ENCODE results near the gene ABCC10.
"Not testable (repeated sequence)": the region's sequence is repeated elsewhere in the genome, so short reads cannot be mapped to it uniquely, and the experiment has no call there.

Gene ABCC10

DNA sequence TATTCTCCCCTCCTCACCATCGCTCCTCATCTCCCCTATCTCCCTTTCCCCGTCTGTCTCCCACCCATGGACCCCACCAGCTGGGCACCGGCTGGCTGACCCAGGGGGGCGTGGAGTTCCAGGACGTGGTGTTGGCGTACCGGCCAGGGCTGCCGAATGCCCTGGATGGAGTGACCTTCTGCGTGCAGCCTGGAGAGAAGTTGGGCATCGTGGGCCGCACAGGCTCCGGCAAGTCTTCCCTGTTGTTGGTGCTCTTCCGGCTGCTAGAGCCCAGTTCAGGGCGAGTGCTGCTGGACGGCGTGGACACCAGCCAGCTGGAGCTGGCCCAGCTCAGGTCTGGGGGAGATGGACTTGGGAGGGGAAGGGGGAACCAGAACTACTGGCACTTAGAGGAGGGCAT is 20.3 kb downstream of the ABCC10 start:
- DNase-seq (ENCODE audit: low read depth), result no peak

DNA sequence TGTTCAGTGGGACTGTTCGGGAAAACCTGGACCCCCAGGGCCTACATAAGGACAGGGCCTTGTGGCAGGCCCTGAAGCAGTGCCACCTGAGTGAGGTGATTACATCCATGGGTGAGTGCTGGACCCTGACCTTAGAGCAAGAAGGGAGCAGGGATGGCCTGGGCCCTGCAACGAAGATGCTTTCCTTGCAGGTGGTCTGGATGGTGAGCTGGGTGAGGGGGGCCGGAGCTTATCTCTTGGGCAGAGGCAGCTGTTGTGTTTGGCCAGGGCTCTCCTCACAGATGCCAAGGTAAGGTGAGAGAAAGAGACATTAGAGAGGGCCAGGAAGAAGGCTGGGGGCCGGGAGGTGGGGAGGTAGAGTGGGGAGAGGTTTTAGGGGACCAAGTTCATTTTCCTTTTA is 21.6 kb downstream of the ABCC10 start:
- no peak for DNase-seq (ENCODE audit: low read depth)

DNA sequence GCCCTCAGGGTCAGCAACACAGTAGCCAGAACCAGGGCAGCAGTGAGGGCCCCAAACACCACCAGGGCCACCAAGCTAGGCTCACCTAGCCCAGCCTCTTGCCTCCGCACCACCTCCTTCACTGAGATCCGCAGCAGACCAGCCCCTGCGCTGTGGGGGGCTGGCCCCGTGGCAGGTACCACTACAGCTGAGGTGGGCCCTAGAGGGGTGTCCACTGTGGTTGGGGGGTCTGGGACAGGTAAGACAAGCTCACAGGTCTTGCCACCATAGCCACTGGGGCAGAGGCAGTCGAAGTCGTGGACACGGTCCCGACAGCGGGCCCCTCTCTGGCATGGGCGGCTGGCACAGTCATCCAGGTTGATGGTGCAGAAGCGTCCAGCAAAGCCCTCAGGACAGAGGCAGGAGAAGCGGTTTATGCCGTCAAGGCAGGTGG is 23.4 kb downstream of the ABCC10 start:
- no peak for DNase-seq (ENCODE audit: low read depth)

DNA sequence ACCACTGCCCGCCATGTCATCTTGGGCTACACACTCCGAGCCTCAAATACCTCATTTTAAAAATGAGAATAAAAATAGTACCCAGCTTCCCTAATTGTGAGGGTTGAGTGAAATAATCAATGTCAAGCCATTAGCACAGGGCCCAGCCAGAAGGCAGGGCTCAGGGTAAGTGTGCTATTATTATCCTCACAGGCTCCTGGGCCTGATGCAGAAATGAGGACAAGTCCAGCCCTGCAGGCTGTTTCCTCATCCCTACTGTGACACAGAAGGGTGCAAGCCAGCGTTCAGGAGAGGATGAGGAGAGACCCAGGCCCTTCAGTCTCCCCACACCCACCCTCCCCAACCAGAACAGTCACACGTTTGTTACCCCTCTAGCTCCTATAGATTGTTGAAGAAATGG is 24.0 kb downstream of the ABCC10 start:
- DNase-seq (ENCODE audit: low read depth), result no peak

DNA sequence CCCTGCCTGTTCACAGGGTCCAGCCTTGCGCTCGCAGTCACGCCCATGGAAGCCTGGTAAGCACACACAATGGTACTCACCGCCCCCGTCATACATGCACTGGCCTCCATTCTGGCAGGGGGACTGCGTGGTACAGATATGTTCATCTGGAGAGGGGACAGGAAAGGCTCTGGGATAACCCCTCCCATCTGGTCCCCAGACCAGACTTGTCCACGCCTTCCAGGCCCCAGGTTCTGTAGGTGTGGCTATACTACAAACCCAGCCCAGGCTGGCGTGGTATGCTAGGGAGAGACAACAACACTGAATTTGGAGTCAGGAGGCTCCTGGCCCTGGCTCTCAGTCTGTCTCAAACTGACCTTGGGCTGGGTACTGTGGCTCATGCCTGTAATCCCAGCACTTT is 24.6 kb downstream of the ABCC10 start:
- no peak for DNase-seq (ENCODE audit: low read depth)

DNA sequence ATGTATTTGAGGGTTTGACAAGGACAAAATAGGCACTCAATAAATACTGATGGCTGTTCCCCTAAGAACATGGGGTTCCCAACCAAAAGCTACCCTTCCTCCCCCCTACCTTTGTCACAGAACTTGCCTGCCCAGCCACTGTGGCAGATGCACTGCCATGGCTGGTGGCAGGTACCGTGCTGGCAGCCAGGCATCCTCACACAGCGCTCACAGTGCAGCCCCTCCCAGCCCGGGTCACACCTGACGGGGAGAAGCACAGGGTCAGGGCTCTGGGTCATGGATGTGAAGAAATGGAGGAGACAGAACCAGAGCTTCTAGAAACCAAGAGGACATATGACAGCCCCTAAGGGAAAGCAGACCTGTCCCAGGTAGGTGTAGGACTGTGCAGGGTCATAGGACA is 25.6 kb downstream of the ABCC10 start:
- DNase-seq (ENCODE audit: low read depth), result no peak

DNA sequence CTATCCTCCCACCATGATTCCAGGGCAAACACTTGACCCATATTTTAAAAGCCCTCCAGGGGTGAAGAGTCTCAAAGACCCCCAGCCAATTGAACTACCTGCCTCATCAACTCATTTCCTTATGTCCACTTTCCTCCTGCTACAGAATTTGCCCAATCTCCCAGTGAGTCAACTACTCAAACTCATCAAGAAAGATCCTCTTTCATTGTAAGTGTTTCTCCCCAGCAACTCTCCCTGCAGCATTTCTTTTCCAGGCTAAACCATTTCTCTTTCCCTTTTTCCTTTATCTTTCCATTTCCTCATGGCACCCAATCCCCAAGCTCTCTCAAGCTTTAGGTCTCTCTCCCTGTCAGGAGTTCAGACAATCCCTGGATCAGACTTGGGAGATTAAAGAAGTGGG is 26.5 kb downstream of the ABCC10 start:
- DNase-seq (ENCODE audit: low read depth), result no peak

DNA sequence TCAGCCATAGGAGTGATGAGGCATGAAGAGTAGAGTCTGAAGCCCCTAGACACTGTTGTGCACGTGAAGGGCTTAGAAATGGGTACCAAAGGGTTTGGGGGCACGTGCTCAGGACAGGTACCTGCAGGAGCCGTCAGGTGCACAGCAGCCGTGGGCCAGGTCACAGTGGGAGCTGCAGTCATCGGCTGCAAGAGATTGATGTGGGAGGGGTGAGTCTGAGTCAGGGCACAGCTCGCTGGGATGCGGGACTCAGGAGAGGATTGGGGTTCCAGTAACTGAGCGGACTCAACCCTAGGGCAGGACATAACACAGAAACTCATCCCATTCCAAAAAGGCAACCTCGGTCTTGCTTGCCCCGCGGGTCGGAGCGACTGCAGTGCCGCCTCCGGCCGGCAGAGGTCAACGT is 27.0 kb downstream of the ABCC10 start:
- no peak for DNase-seq (ENCODE audit: low read depth)

DNA sequence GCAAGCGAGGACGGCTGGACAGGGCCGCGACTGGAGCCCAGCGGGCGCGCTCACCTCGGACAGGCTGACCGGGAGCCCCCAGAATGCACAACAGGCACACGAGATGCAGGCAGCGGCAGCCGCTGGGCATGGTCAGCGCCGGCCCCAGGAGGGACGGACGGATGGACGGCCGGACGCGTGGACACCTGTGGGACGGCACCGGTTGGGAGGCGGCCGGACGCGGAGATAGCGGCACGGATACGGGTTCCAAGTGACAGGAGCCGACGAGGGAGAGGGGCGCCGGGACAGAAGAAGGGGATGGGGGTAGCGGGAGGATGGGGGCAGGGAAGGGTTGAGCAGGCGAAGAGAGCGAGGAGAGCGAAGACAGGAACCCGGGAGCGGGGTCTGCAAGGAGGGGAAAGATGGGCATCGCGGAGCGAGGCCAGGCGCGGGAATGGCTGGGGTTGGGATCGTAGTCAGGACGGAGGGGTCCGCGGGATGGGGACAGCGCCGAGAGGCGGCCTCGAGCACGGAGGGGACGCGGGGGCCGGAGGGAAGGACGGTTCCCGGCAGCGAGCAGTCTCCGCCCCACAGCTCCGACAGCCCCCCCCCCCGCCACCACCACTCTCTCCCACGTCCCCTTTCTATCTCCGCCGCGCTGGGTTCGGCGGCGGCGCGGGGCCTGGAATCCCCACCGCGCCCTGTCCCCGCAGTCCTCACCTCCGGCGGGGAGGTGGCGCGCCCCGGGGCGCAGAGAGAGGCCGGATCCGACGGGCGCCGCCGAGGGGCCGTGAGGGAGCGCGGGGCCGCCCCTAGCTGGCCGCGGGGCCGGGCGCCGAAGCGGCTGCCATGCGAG is 27.6 kb downstream of the ABCC10 start:
- peak; percentile 53 for DNase-seq (ENCODE audit: low read depth)

DNA sequence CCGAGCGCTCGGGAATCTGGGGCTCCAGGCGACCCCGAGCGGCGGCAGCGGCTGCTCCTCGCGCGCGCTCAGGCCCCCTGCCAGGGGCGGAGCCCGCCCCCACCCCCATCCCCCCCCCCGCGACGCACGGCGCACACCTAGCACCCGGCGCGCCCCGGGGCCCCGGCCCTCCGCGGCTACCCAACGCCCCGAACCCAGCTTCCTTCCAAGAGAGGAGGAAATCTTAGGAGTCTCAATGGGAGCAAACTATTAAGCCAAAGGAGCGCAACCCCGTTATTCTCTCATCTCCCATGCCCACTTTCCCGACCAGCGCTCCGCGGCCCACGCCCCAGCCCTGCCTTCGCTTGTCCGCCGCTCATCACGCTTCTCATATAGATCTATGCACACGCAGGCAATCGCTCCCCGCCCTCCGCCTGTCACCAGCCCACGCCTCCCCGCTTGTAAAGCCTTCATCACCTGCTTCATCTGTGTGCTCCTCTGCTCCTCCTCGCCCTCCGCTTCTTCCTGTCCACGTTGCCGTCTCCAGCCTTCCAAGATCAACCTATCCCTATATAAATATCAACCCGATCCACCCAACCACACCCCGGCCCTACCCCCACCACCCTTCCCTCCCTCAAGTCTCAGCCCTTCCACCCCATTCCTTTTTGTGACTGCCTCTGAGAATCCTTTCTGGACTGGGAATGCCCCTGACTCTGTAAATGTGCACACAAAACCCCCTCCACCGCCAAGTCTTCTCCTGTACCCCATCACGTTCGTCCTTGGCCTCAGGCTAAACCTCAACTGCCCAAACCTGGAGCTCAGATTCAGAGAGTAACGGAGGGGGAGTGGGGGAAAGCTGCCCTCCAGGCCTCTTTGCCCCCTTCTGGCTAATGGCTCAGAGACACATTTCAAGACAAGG is 28.4 kb downstream of the ABCC10 start, which contains the start of gene DLK2:
Gene DLK2, minus strand, starts transcription at position 18 of the 898 bp plus-strand sequence. CDS start 723 bp downstream, outside the sequence.
- no peak for DNase-seq (ENCODE audit: low read depth)

DNA sequence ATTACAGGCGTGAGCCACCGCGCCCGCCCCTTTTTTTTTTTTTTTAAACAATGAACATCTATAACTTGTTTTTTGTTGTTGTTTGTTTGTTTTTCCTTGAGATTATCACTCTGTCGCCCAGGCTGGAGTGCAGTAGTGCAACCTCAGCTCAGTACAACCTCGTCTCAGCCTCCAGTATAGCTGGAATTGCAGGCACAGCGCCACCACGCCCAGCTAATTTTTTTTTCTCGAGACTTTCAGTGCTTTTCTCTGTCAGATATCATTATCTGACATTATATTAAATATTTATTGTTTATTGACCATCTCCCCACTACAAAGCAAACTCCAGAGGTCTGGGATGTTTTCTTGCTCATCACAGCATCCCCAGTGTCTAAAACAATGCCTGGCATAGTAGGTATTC is 30.3 kb downstream of the ABCC10 start:
- no peak for DNase-seq (ENCODE audit: low read depth)

DNA sequence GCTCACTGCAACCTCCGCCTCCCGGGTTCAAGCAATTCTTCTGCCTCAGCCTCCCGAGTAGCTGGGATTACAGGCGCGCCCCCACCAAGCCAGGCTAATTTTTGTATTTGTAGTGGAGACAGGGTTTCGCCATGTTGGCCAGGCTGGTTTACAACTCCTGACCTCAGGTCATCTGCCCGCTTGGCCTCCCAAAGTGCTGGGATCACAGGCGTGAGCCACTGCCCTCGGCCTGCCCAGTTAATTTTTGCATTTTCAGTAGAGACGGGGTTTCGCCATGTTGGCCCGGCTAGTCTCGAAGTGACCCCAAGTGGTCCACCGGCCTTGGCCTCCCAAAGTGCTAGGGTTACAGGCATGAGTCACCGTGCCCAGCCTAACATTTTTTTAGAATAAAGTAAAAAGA is 30.8 kb downstream of the ABCC10 start:
- not testable (repeated sequence) for DNase-seq (ENCODE audit: low read depth)

DNA sequence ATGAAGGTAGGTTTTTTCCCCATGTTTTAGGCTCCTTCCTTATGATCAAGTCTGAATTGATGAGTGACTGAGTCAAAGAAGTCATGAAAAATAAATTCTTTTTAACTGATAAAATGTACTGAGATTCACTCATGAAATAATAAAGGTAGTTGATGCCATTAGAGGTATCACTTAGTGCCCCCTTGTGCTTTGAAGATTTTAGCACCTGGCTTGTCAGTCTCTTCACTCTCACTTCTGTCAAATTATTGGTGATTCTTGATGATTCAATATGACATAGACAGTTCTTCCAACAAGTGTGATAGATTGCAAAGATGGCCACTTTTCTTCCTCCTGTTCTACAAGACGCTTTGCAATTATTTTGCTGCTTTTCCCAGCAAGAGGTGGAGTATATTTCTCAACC is 32.2 kb downstream of the ABCC10 start:
- no peak for DNase-seq (ENCODE audit: low read depth)

DNA sequence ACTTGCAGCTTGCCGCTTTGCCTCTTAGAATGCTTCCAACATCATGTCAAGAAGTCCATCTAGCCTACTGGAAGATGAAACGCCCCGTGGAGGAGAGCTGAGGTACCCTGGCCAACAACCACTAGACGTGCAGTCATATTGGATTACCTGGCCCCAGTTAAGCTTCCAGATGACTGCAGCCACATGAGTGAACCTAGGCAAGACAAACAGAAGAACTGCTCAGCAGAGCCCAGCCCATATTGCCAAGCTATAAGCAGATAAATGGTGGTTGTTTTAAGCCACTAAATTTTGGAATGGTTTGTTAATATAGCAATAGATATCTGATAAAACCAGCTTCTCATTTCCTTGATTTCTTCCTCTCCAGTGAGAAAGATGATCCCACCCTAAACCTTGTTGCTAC is 32.7 kb downstream of the ABCC10 start:
- DNase-seq (ENCODE audit: low read depth), result no peak

DNA sequence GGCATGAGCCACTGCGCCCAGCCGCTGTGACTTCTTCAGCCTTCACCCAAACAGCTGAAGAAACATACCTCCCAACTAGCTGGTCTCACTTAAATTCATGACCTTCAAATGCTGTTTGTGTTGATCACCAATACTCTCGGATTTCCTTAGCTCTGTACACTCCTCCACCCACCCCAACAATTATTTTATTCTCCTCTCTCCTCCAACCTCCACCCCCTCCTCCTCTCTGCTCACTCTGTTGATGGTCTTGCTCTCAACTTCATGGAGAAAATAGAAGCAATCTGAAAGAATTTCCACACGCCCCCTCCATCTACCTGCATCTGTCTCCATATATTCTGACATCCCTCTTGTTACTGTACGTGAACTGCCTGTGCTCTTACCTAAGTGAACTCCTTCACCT is 34.6 kb downstream of the ABCC10 start:
- no peak for DNase-seq (ENCODE audit: low read depth)

DNA sequence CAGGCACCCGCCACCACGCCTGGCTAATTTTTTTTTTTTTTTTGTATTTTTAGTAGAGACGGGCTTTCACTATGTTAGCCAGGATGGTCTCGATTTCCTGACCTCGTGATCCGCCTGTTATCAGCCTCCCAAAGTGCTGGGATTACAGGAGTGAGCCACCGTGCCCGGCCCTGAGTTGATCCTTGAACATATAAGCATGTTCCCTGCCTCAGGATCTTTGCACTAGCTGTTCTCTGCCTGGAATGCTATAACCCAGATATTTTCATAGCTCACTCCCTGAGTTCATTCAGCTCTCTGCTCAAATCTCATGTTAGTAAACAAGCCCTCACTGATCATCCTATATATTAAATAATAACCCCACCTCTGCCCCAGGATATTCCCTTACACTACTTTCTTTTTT is 37.0 kb downstream of the ABCC10 start:
- no peak for DNase-seq (ENCODE audit: low read depth)

DNA sequence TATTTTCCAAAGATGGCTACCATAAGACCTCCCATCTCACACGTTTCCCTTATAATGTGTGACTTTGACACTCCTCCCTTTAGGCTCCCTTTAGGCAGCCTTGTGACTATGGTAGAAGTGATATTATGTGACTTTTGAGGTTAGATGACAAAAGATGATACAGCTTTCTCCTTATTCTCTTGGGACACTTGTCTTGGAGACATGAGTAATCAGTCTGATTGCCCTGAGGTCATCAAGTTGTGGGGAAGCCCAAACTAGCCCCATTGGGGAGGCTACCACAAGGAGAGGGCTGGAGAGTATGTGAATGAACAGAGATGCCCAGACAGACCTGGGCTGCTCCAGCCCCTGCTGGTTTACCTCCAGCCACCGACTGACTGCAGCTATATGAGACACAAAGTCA is 38.6 kb downstream of the ABCC10 start:
- DNase-seq (ENCODE audit: low read depth), result no peak

DNA sequence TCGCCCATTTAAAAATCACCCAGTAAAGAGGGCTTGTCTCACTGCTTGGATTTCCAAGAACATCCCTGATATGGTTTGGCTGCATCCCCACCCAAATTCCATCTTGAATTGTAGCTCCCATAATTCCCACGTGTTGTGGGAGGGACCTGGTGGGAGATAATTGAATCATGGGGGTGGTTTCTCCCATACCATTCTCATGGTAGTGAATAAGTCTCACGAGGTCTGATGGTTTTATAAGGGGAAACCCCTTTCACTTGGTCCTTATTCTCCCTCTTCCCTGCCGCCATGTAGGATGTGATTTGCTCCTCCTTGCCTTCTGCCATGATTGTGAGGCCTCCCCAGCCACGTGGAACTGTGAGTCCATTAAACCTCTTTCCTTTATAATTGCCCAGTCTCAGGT is 39.9 kb downstream of the ABCC10 start:
- not testable (repeated sequence) for DNase-seq (ENCODE audit: low read depth)

DNA sequence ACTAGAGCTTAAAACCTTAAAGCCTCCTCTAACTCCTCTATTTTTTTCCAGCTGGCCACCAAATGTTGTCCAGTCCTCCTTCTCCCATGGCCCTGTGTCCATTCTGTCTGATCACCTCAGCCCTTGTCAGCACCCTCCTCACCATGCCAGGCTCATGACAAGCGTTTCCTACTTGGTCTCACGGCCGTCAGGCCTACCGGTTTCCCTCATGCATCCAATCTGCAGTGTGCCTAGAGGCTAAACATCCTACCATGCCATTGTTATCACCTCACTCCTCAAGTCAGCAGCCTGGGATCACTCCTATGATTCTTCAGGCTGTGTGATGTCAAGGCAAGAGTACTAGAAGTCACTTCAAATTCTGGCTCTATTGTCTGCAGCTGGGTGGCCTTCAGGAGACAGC is 40.4 kb downstream of the ABCC10 start:
- DNase-seq (ENCODE audit: low read depth), result no peak

DNA sequence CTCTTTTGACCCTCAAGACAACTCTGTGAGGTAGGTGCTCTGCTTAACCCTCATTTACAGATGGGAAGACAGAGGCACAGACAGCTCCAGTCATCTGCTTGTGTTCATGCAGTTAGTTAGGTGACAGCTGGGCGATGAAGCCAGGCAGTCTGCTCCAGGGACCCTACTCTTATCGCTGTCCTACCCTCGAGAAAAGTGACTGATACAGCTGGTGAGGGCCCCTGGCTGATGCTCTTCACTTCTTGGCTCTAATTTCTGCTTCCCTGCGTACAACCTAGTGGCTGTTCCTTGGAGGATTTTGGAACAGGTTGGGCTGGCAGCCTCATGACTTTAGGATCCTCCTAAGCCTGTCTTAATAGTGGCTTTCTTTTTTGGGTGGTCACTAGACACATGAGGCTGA is 40.9 kb downstream of the ABCC10 start:
- no peak for DNase-seq (ENCODE audit: low read depth)

DNA sequence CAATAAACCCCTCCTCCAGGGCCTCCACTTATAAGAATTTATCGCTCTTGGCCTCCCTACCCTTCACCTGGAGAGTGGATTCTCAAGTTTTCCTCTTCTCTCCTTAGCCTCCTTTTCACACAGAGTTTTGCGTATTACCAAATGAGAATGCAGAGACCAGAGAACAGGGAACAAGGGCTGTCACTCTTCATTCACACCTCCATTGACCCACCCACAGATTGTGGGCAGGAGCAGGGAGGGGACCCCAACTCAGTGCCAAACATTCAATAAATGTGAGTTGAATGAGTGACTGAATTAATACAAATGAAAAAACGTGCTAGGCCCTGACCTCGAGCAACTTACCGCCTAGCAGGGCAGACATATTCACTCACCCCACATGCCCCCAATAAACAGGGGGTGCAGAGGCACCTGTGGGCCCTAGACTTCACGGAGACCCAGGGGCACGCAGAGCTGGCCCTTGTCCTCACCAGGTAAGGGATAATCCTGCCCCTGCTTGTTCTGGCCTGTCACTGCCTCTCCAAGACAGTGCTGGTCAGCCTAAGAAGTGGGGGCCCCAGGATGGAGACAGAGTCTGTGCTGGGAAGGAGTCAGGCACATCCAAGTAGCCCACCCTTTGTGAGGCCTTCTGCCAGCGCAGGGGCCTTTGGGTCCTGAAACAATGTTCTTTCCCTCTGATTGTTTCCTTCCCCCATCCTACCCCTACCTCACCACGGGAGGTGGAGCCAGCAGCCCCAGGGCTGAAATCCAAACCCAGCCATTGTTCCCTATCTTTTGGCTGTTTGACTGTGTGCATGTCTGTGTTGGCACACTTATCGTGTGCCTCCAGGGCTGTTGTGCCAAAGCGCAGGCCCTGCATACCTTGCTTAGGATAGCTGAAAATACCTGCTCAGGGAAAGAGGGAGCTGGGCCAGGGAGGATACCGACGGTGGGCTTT is 41.7 kb downstream of the ABCC10 start:
- DNase-seq (ENCODE audit: low read depth), result no peak

DNA sequence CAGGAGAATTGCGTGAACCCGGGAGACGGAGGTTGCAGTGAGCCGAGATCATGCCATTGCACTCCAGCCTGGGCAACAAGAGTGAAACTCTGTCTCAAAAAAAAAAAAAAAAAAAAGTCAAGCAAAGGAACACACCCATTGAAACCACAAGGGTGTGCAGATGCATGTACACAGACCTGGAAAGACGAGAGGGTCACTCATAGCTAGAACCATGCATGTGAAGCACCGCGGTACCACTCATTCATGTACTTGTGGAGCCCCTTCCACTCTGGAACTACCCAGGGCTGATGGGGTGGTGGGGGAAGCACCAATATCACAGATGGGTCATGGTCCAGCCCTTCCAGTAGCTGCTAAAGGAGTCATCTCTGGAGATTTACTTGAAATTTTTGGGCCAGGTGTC is 42.6 kb downstream of the ABCC10 start:
- DNase-seq (ENCODE audit: low read depth), result no peak
